Vagina (tissue), 2 donors: ENCODE data around the gene CAMSAP1. TPM values are rescaled to one million over a fixed set of nuclear protein-coding genes. Genes with fewer than 3 reads are reported as not detected.

Experiments used
- DNase-seq, 2 donors: peaks; one replicate each; pipeline ENCODE4 v3.0.0-alpha.2; 2017; ENCODE audit errors: extremely low spot score in 2 of 2
- H3K27ac ChIP-seq: fragments of 200-600 bp; sonication (generic); one replicate; pipeline ENCODE4 v1.5.1; 2019
- H3K27me3 ChIP-seq: fragments of 200-600 bp; sonication (generic); one replicate; pipeline ENCODE4 v1.5.1; 2019
- H3K36me3 ChIP-seq, 2 donors: fragments of 200-600 bp; sonication (generic); one replicate each; pipeline ENCODE4 v1.5.1; 2017 to 2019
- H3K4me1 ChIP-seq: fragments of 200-600 bp; sonication (generic); one replicate; pipeline ENCODE4 v1.5.1; 2019
- H3K4me3 ChIP-seq, 2 donors: fragments of 200-600 bp; sonication (generic); 1 replicate in 1 of 2; 2 replicates in 1 of 2; pipeline ENCODE4 v1.5.1; 2016 to 2019
- H3K9me3 ChIP-seq: fragments of 200-600 bp; sonication (generic); one replicate; pipeline ENCODE4 v1.5.1; 2019
- CTCF ChIP-seq, 3 experiments: fragments of 450-650 bp in 2 of 3; fragments of 200-600 bp in 1 of 3; sonication (generic) in 1 of 3; IDR thresholded peaks; one replicate each; pipeline ENCODE4 v1.5.1; 2017 to 2019; ENCODE audit warnings: antibody characterized with exemption in 3 of 3, mild to moderate bottlenecking in 2 of 3, moderate library complexity in 2 of 3
- POLR2A ChIP-seq, 2 donors: fragments of 450-650 bp; IDR thresholded peaks; one replicate each; pipeline ENCODE4 v1.6.1; 2017; ENCODE audit warnings: antibody characterized with exemption in 2 of 2, mild to moderate bottlenecking in 2 of 2, moderate library complexity in 2 of 2
- POLR2AphosphoS5 ChIP-seq, 2 donors: sonication (generic); formaldehyde crosslinking; IDR thresholded peaks; one replicate each; pipeline ENCODE4 v1.9.0; 2017; ENCODE audit warnings: antibody characterized with exemption in 2 of 2, mild to moderate bottlenecking in 2 of 2, low read depth in 1 of 2; ENCODE audit not compliant: insufficient read depth in 1 of 2
- intact Hi-C: fragments of 100-400 bp; cut with DNase I; formaldehyde crosslinking; loops from one replicate; pipeline ENCODE4 v1.15.1; 2023
- total RNA-seq: library from RNA; depleted of rRNA; stranded (reverse); fragments of >200 nt; gene quantifications from one replicate; pipeline ENCODE4 v1.2.3, GENCODE V29; 2016

CAMSAP1 gene
- total RNA-seq, 1 donor from 2014 or later = 20.9 TPM

GRCh38 chr9:135908754-135909204, 1.4 kb upstream of the CAMSAP1 start:
- Histone ChIP-seq H3K4me1 (peaks cover 31% of the 10 kb centered on the region), H3K4me3 (peak overlapping the region; percentile 61 to 91), H3K27me3 (no peaks in the 10 kb centered on the region), H3K27ac (peak overlapping the region; percentile 65), H3K36me3 (peaks cover 0 to 22% of the 10 kb centered on the region in 2 donors), H3K9me3 (no peaks in the 10 kb centered on the region)
- no peak for DNase-seq
- intact Hi-C loops = no loop called here
- TF ChIP-seq CTCF (IDR thresholded peaks at IDR 0.05) (no peak), POLR2A (IDR thresholded peaks at IDR 0.05) (no peak), POLR2AphosphoS5 (IDR thresholded peaks at IDR 0.05; ENCODE audit: insufficient read depth in 1 of 2, low read depth in 1 of 2) (no peak)

- peak overlapping the region; percentile 65 for H3K27ac ChIP-seq
- intact Hi-C loops = no loop called here
- peak overlapping the region; percentile 61 to 91 for H3K4me3 ChIP-seq
- H3K27me3 ChIP-seq = no peaks in the 10 kb centered on the region
- DNase-seq = no peak
- H3K4me1 ChIP-seq = peaks cover 37% of the 10 kb centered on the region
- TF ChIP-seq POLR2AphosphoS5 (IDR thresholded peaks at IDR 0.05; ENCODE audit: insufficient read depth in 1 of 2, low read depth in 1 of 2) = no peak
- no peak for TF ChIP-seq CTCF (IDR thresholded peaks at IDR 0.05)
- no peak for TF ChIP-seq POLR2A (IDR thresholded peaks at IDR 0.05)
- H3K36me3 ChIP-seq = peaks cover 0 to 18% of the 10 kb centered on the region in 2 donors
- no peaks in the 10 kb centered on the region for H3K9me3 ChIP-seq
Observed at GRCh38 chr9:135908093-135908753, 877 bp upstream of the CAMSAP1 start.

- TF ChIP-seq POLR2A (IDR thresholded peaks at IDR 0.05) = no peak
- TF ChIP-seq CTCF (IDR thresholded peaks at IDR 0.05) = no peak
- TF ChIP-seq POLR2AphosphoS5 (IDR thresholded peaks at IDR 0.05; ENCODE audit: insufficient read depth in 1 of 2, low read depth in 1 of 2) = no peak
- Histone ChIP-seq H3K36me3 (peaks cover 0 to 12% of the 10 kb centered on the region in 2 donors), H3K27ac (peak overlapping the region; percentile 71), H3K4me1 (peaks cover 49% of the 10 kb centered on the region), H3K27me3 (no peaks in the 10 kb centered on the region), H3K4me3 (peak overlapping the region; percentile 59 to 88), H3K9me3 (no peaks in the 10 kb centered on the region)
- DNase-seq = no peak
- intact Hi-C loops = no loop called here
Observed at GRCh38 chr9:135907006-135907430, 328 bp downstream of the CAMSAP1 start.

- peak overlapping the region; percentile 59 to 88 for H3K4me3 ChIP-seq
- H3K9me3 ChIP-seq = no peaks in the 10 kb centered on the region
- DNase-seq = no peak
- H3K4me1 ChIP-seq = peaks cover 53% of the 10 kb centered on the region
- H3K27me3 ChIP-seq = no peaks in the 10 kb centered on the region
- TF ChIP-seq POLR2A (IDR thresholded peaks at IDR 0.05) (no peak), CTCF (IDR thresholded peaks at IDR 0.05) (no peak), POLR2AphosphoS5 (IDR thresholded peaks at IDR 0.05; ENCODE audit: insufficient read depth in 1 of 2, low read depth in 1 of 2) (no peak)
- intact Hi-C loops = no loop called here
- peak overlapping the region; percentile 71 for H3K27ac ChIP-seq
- H3K36me3 ChIP-seq = peaks cover 0 to 6% of the 10 kb centered on the region in 2 donors
Observed at GRCh38 chr9:135906291-135907005, 898 bp downstream of the CAMSAP1 start.
